Astrocyte (in vitro differentiated cells and primary cell): ENCODE measurements around the gene GPRASP3.

Source experiments
- EZH2 ChIP-seq: IDR thresholded peaks from 2 replicates; pipeline ENCODE4 v1.6.1; 2012; ENCODE audit warnings: mild to moderate bottlenecking, low read length, inconsistent platforms; ENCODE audit not compliant: insufficient read depth
- TF ChIP-seq, protein P1 (sequence below): IDR thresholded peaks from 2 replicates; pipeline ENCODE4 v1.5.1; 2011; ENCODE audit warnings: low read depth, mild to moderate bottlenecking, inconsistent platforms, low read length, moderate library complexity; ENCODE audit not compliant: insufficient read depth

GRCh38 chrX:102712216-102712966, 8.2 kb upstream of the GPRASP3 start, which contains the start of gene GPRASP2:
- TF ChIP-seq, protein P1, sequence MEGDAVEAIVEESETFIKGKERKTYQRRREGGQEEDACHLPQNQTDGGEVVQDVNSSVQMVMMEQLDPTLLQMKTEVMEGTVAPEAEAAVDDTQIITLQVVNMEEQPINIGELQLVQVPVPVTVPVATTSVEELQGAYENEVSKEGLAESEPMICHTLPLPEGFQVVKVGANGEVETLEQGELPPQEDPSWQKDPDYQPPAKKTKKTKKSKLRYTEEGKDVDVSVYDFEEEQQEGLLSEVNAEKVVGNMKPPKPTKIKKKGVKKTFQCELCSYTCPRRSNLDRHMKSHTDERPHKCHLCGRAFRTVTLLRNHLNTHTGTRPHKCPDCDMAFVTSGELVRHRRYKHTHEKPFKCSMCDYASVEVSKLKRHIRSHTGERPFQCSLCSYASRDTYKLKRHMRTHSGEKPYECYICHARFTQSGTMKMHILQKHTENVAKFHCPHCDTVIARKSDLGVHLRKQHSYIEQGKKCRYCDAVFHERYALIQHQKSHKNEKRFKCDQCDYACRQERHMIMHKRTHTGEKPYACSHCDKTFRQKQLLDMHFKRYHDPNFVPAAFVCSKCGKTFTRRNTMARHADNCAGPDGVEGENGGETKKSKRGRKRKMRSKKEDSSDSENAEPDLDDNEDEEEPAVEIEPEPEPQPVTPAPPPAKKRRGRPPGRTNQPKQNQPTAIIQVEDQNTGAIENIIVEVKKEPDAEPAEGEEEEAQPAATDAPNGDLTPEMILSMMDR = no peak
- no peak for TF ChIP-seq EZH2
